Loucy (cell line): Measurements from ENCODE around the gene DUSP2.

ENCODE experiments used
- H2AFZ ChIP-seq: fragments of 200-600 bp; sonication (generic); 2 replicates; pipeline ENCODE4 v1.6.0; 2016; ENCODE audit warnings: antibody characterized with exemption, mild to moderate bottlenecking, low read length, moderate library complexity
- H3F3A ChIP-seq: fragments of 200-600 bp; 2 replicates; pipeline ENCODE4 v1.6.0; 2016; ENCODE audit warnings: antibody characterized with exemption, low read depth, mild to moderate bottlenecking
- H3K27me3 ChIP-seq: fragments of 200-600 bp; sonication (generic); 2 replicates; pipeline ENCODE4 v1.6.1; 2014; ENCODE audit warnings: low read length, mild to moderate bottlenecking; ENCODE audit not compliant: insufficient read depth, poor library complexity, severe bottlenecking
- H3K36me3 ChIP-seq: fragments of 200-600 bp; sonication (generic); 2 replicates; pipeline ENCODE4 v1.6.1; 2016; ENCODE audit warnings: low read length; ENCODE audit not compliant: insufficient read depth
- H3K4me1 ChIP-seq: fragments of 200-600 bp; sonication (generic); 2 replicates; pipeline ENCODE4 v1.5.1; 2014; ENCODE audit warnings: low read length, mild to moderate bottlenecking; ENCODE audit not compliant: insufficient read depth, poor library complexity, severe bottlenecking
- H3K4me2 ChIP-seq: fragments of 200-600 bp; sonication (generic); 2 replicates; pipeline ENCODE4 v1.6.0; 2014; ENCODE audit warnings: antibody characterized with exemption, low read length, low read depth, mild to moderate bottlenecking; ENCODE audit not compliant: poor library complexity, severe bottlenecking
- H3K4me3 ChIP-seq: fragments of 200-600 bp; sonication (generic); 2 replicates; pipeline ENCODE4 v1.5.1; 2014; ENCODE audit warnings: low read length, mild to moderate bottlenecking, mixed read lengths; ENCODE audit not compliant: poor library complexity, severe bottlenecking
- H3K79me2 ChIP-seq: fragments of 200-600 bp; sonication (generic); 2 replicates; pipeline ENCODE4 v1.6.1; 2014; ENCODE audit warnings: low read length; ENCODE audit not compliant: insufficient read depth
- H3K9ac ChIP-seq: fragments of 200-600 bp; sonication (generic); 2 replicates; pipeline ENCODE4 v1.6.0; 2014; ENCODE audit warnings: mild to moderate bottlenecking, low read depth, low read length, moderate library complexity; ENCODE audit not compliant: poor library complexity, severe bottlenecking
- H3K9me2 ChIP-seq: fragments of 200-600 bp; sonication (generic); replicated peaks from 2 replicates; pipeline ENCODE4 v1.6.1; 2016; ENCODE audit warnings: low read depth, low read length, mixed read lengths
- H3K9me3 ChIP-seq: fragments of 200-600 bp; sonication (generic); 2 replicates; pipeline ENCODE4 v1.6.1; 2014; ENCODE audit warnings: mild to moderate bottlenecking, antibody characterized with exemption, low read length, low read depth; ENCODE audit not compliant: insufficient read depth
- H4K20me1 ChIP-seq: fragments of 200-600 bp; sonication (generic); 2 replicates; pipeline ENCODE4 v1.6.0; 2014; ENCODE audit warnings: antibody characterized with exemption, low read length, mild to moderate bottlenecking; ENCODE audit not compliant: insufficient read depth, poor library complexity, severe bottlenecking
- CTCF ChIP-seq: fragments of 200-600 bp; sonication (generic); conservative IDR thresholded peaks from 2 replicates; pipeline ENCODE4 v1.5.1; 2014; ENCODE audit warnings: mild to moderate bottlenecking, antibody characterized with exemption, low read length
- EZH2phosphoT487 ChIP-seq: fragments of 200-600 bp; IDR thresholded peaks from 2 replicates; pipeline ENCODE4 v1.6.1; 2018; ENCODE audit warnings: antibody characterized with exemption, mild to moderate bottlenecking, moderate library complexity, borderline replicate concordance

Gene DUSP2

GRCh38 chr2:96123290-96123689 lies 21.9 kb downstream of the DUSP2 start:
- Histone ChIP-seq H3F3A (no peaks in the 10 kb centered on the region), H3K27me3 (no peaks in the 10 kb centered on the region), H2AFZ (no peak overlapping the region), H3K4me3 (no peak overlapping the region), H3K9me3 (no peaks in the 10 kb centered on the region), H3K9me2 (no peaks in the 10 kb centered on the region), H3K4me1 (no peaks in the 10 kb centered on the region), H3K9ac (no peak overlapping the region), H3K79me2 (no peaks in the 10 kb centered on the region), H4K20me1 (no peaks in the 10 kb centered on the region), H3K36me3 (no peaks in the 10 kb centered on the region), H3K4me2 (no peak overlapping the region)
- TF ChIP-seq CTCF (no peak), EZH2phosphoT487 (no peak)

- no peaks in the 10 kb centered on the region for H3K27me3 ChIP-seq
- no peak overlapping the region for H3K4me3 ChIP-seq
- H2AFZ ChIP-seq: no peak overlapping the region
- no peak overlapping the region for H3K4me2 ChIP-seq
- no peaks in the 10 kb centered on the region for H3K79me2 ChIP-seq
- H3K4me1 ChIP-seq: no peaks in the 10 kb centered on the region
- H4K20me1 ChIP-seq: no peaks in the 10 kb centered on the region
- no peaks in the 10 kb centered on the region for H3F3A ChIP-seq
- no peaks in the 10 kb centered on the region for H3K9me3 ChIP-seq
- TF ChIP-seq CTCF (no peak), EZH2phosphoT487 (no peak)
- no peaks in the 10 kb centered on the region for H3K9me2 ChIP-seq
- no peak overlapping the region for H3K9ac ChIP-seq
- no peaks in the 10 kb centered on the region for H3K36me3 ChIP-seq
These were observed 22.8 kb downstream of the DUSP2 start for GRCh38 chr2:96122391-96122790.

- H3K79me2 ChIP-seq: no peaks in the 10 kb centered on the region
- H3K4me1 ChIP-seq: no peaks in the 10 kb centered on the region
- TF ChIP-seq EZH2phosphoT487 (no peak), CTCF (no peak)
- no peak overlapping the region for H3K4me3 ChIP-seq
- H4K20me1 ChIP-seq: no peaks in the 10 kb centered on the region
- H3K9me2 ChIP-seq: no peaks in the 10 kb centered on the region
- no peaks in the 10 kb centered on the region for H3F3A ChIP-seq
- no peak overlapping the region for H3K9ac ChIP-seq
- no peak overlapping the region for H2AFZ ChIP-seq
- H3K4me2 ChIP-seq: no peak overlapping the region
- no peaks in the 10 kb centered on the region for H3K36me3 ChIP-seq
- no peaks in the 10 kb centered on the region for H3K9me3 ChIP-seq
- H3K27me3 ChIP-seq: no peaks in the 10 kb centered on the region
These were observed 23.8 kb downstream of the DUSP2 start for GRCh38 chr2:96121414-96121813.
